Measurements from ENCODE around the gene TBL2.

TBL2 gene

GRCh38 chr7:73578342-73579128, at the start of gene TBL2:
Gene TBL2, minus strand, starts transcription at chr7:73578579. Its CDS starts 30 bp downstream, at chr7:73578549.
- peak within 1 kb of the TSS; percentile 84 for H3K4me3 ChIP-seq (ENCODE audit: low read depth, low read length)
- CTCF ChIA-PET: interaction anchor here (0.7 kb wide), 1 partner anchor 156 kb away, joined by 3 read pairs; no protein-coding TSS in a partner anchor
- no peaks in the 10 kb centered on the region for H3K4me1 ChIP-seq (ENCODE audit: control insufficient read depth, insufficient read depth, low read length)
- H3K36me3 ChIP-seq (ENCODE audit: control insufficient read depth in 2 of 2, insufficient read depth in 1 of 2, low read length in 2 of 2): peaks cover 17 to 19% of the 10 kb centered on the region in 2 experiments
- no peaks in the 10 kb centered on the region for H3K9me3 ChIP-seq (ENCODE audit: control insufficient read depth, insufficient read depth, low read depth, low read length)
- H3K27ac ChIP-seq (ENCODE audit: extremely low read depth, low read depth, low read length): peak within 1 kb of the TSS; percentile 77
- POLR2A ChIA-PET: interaction anchor here (0.5 to 1.3 kb wide), 16 partner anchors 9 to 949 kb away, joined by 3 to 16 read pairs (median 4); partner anchors contain the start of genes ABHD11, BAZ1B and BCL7B
- TF ChIP-seq ZNF560 (tag by site-specific recombination; IDR thresholded peaks at IDR 0.05; ENCODE audit: borderline replicate concordance): no peak
- no peak for TF ChIP-seq ZNF654 (tag by site-specific recombination; IDR thresholded peaks at IDR 0.05; ENCODE audit: low read depth)
- TF ChIP-seq PRDM6 (tag by site-specific recombination; IDR thresholded peaks at IDR 0.05): no peak
- TF ChIP-seq ZNF16 (tag by site-specific recombination; IDR thresholded peaks at IDR 0.05; ENCODE audit: low read depth): no peak
- no peak for TF ChIP-seq ZNF362 (tag by site-specific recombination; IDR thresholded peaks at IDR 0.05)
- no peak for TF ChIP-seq ZNF302 (tag by site-specific recombination; IDR thresholded peaks at IDR 0.05; ENCODE audit: low read depth)
- TF ChIP-seq ZNF239 (tag by site-specific recombination; IDR thresholded peaks at IDR 0.05): no peak
- TF ChIP-seq ZNF530 (tag by site-specific recombination; IDR thresholded peaks at IDR 0.05; ENCODE audit: low read depth): no peak
- no peak for TF ChIP-seq ZSCAN4 (tag by site-specific recombination; IDR thresholded peaks at IDR 0.05)
- TF ChIP-seq ZBTB20 (tag by site-specific recombination; IDR thresholded peaks at IDR 0.05): no peak
- TF ChIP-seq ZNF549 (tag by site-specific recombination; IDR thresholded peaks at IDR 0.05): no peak
- TF ChIP-seq ZNF114 (tag by site-specific recombination; IDR thresholded peaks at IDR 0.05): no peak
- no peak for TF ChIP-seq ZNF26 (tag by site-specific recombination; IDR thresholded peaks at IDR 0.05)
- no peak for TF ChIP-seq GLI2 (tag by site-specific recombination; IDR thresholded peaks at IDR 0.05; ENCODE audit: borderline replicate concordance, low read depth)
- no peak for TF ChIP-seq ZNF558 (tag by site-specific recombination; IDR thresholded peaks at IDR 0.05)
- peak; percentile 75 for TF ChIP-seq SP3 (tag by site-specific recombination; IDR thresholded peaks at IDR 0.05)
- no peak for TF ChIP-seq IKZF3 (tag by site-specific recombination; IDR thresholded peaks at IDR 0.05)
- TF ChIP-seq BCL6B (tag by site-specific recombination; IDR thresholded peaks at IDR 0.05): no peak
- no peak for TF ChIP-seq ZNF777 (tag by site-specific recombination; IDR thresholded peaks at IDR 0.05; ENCODE audit: borderline replicate concordance)
- TF ChIP-seq KLF10 (tag by site-specific recombination; IDR thresholded peaks at IDR 0.05): peak; percentile 74
- peak; percentile 43 for TF ChIP-seq ZNF335 (tag by site-specific recombination; conservative IDR thresholded peaks at IDR 0.05)
- no peak for TF ChIP-seq ZNF621 (tag by site-specific recombination; IDR thresholded peaks at IDR 0.05)
- 0 out of 2 replicates have a peak, but pooled peaks have one; percentile 52 for TF ChIP-seq ZSCAN5A (tag by site-specific recombination; IDR thresholded peaks at IDR 0.05)
- TF ChIP-seq HOXC10 (CRISPR knock-in tag; IDR thresholded peaks at IDR 0.05): no peak
- no peak for TF ChIP-seq ZNF600 (tag by site-specific recombination; IDR thresholded peaks at IDR 0.05)
- TF ChIP-seq PRDM4 (tag by site-specific recombination; IDR thresholded peaks at IDR 0.05): no peak
- TF ChIP-seq ZNF202 (tag by site-specific recombination; IDR thresholded peaks at IDR 0.05; ENCODE audit: borderline replicate concordance): no peak
